Measurements from ENCODE around the gene PELI1.

The PELI1 gene

GRCh38 chr2:64067326-64067725 is 76.9 kb downstream of the PELI1 start:
- no peak for TF ChIP-seq CTCF (conservative IDR thresholded peaks at IDR 0.05; ENCODE audit: low read length)
- H3K4me3 ChIP-seq (ENCODE audit: low read length), result no peak overlapping the region
- DNase-seq (ENCODE audit: low read depth), result no peak

- H3K4me3 ChIP-seq (ENCODE audit: low read length), result no peak overlapping the region
- TF ChIP-seq CTCF (conservative IDR thresholded peaks at IDR 0.05; ENCODE audit: low read length), result no peak
- no peak for DNase-seq (ENCODE audit: low read depth)
Observed at GRCh38 chr2:64065516-64065915, 78.7 kb downstream of the PELI1 start.

GRCh38 chr2:64063924-64064331 is 80.3 kb downstream of the PELI1 start:
- H3K4me3 ChIP-seq (ENCODE audit: low read length), result no peak overlapping the region
- peak; percentile 30 for DNase-seq (ENCODE audit: low read depth)
- TF ChIP-seq CTCF (conservative IDR thresholded peaks at IDR 0.05; ENCODE audit: low read length), result no peak

- DNase-seq (ENCODE audit: low read depth), result no peak
- TF ChIP-seq CTCF (conservative IDR thresholded peaks at IDR 0.05; ENCODE audit: low read length), result no peak
- no peak overlapping the region for H3K4me3 ChIP-seq (ENCODE audit: low read length)
Observed at GRCh38 chr2:64063454-64063853, 80.8 kb downstream of the PELI1 start.

- DNase-seq (ENCODE audit: low read depth), result peak; percentile 22
- no peak overlapping the region for H3K4me3 ChIP-seq (ENCODE audit: low read length)
- TF ChIP-seq CTCF (conservative IDR thresholded peaks at IDR 0.05; ENCODE audit: low read length), result no peak
Observed at GRCh38 chr2:64062840-64063239, 81.4 kb downstream of the PELI1 start.

- no peak for DNase-seq (ENCODE audit: low read depth)
- H3K4me3 ChIP-seq (ENCODE audit: low read length), result no peak overlapping the region
- no peak for TF ChIP-seq CTCF (conservative IDR thresholded peaks at IDR 0.05; ENCODE audit: low read length)
Observed at GRCh38 chr2:64059270-64059669, 85.0 kb downstream of the PELI1 start.

GRCh38 chr2:64056021-64056420 is 88.2 kb downstream of the PELI1 start:
- DNase-seq (ENCODE audit: low read depth), result no peak
- no peak for TF ChIP-seq CTCF (conservative IDR thresholded peaks at IDR 0.05; ENCODE audit: low read length)
- H3K4me3 ChIP-seq (ENCODE audit: low read length), result no peak overlapping the region

Measured in AG10803 (cell line).